BJ (cell line): ENCODE results near the gene SNX24. TPM values are rescaled to one million over a fixed set of nuclear protein-coding genes. Genes with fewer than 3 reads are reported as not detected.
A peak's percentile ranks its signal among the peaks of the same experiment; 100 is the strongest.

Source experiments
- CTCF ChIA-PET: fragments of 350-600 bp; formaldehyde crosslinking; extraction: SDS; loops from one replicate; lab custom pipeline; 2021; ENCODE audit warnings: antibody characterized with exemption, inconsistent platforms; lab: Yijun Ruan, JAX
- POLR2A ChIA-PET: fragments of 300-600 bp; sonication (Branson Sonifier 250); formaldehyde crosslinking; extraction: SDS; loops from one replicate; lab custom pipeline; 2021; ENCODE audit warnings: antibody characterized with exemption; lab: Charles Lee
- DNase-seq: peaks from one replicate; pipeline ENCODE4 v3.0.0-alpha.2; 2011; ENCODE audit warnings: low read depth
- H3K27me3 ChIP-seq: 2 replicates; pipeline ENCODE4 v1.6.0; 2011; ENCODE audit warnings: low read length; ENCODE audit not compliant: control insufficient read depth, insufficient read depth
- H3K36me3 ChIP-seq: 2 replicates; pipeline ENCODE4 v1.5.1; 2011; ENCODE audit warnings: low read length; ENCODE audit not compliant: control insufficient read depth, insufficient read depth
- H3K4me3 ChIP-seq: 2 replicates; pipeline ENCODE4 v1.5.1; 2011; ENCODE audit warnings: low read depth, mild to moderate bottlenecking, control low read depth, low read length
- CTCF ChIP-seq: IDR thresholded peaks from 2 replicates; pipeline ENCODE4 v1.5.1; 2011; ENCODE audit warnings: low read depth, mild to moderate bottlenecking, control low read depth, inconsistent platforms, low read length, moderate library complexity; ENCODE audit not compliant: insufficient read depth
- polyA minus RNA-seq: library from RNA; depleted of rRNA, polyadenylated mRNA; stranded (reverse); fragments of >200 nt; gene quantifications from 2 replicates; pipeline ENCODE4 v1.2.3, GENCODE V29; 2011; rRNA and poly(A)+ RNA removed
- polyA plus RNA-seq: library from polyadenylated mRNA; depleted of rRNA; stranded (reverse); fragments of >200 nt; gene quantifications from 2 replicates; pipeline ENCODE4 v1.2.3, GENCODE V29; 2011; rRNA removed

The SNX24 gene
- polyA plus RNA-seq (6.9 and 15.1 TPM in 2 replicates), polyA minus RNA-seq (3.2 TPM in 2 replicates)

- no peaks in the 10 kb centered on the region for H3K27me3 ChIP-seq
- no peak for DNase-seq
- H3K4me3 ChIP-seq, result peak within 1 kb of the TSS; percentile 78
- no peaks in the 10 kb centered on the region for H3K36me3 ChIP-seq
- CTCF ChIA-PET, result interaction anchor here (0.6 to 0.7 kb wide), 2 partner anchors 142 to 578 kb away, joined by 3 read pairs; partner anchors contain the start of gene CEP120
- no peak for TF ChIP-seq CTCF
- POLR2A ChIA-PET, result no interaction called here
These were observed at the start of gene SNX24 for GRCh38 chr5:122845229-122846050. Gene SNX24 (plus strand): TSS chr5:122845613. CDS start chr5:122845634, 21 bp downstream.

GRCh38 chr5:122805481-122805880 lies 39.9 kb upstream of the SNX24 start:
- no peak for TF ChIP-seq CTCF
- ChIA-PET CTCF (no interaction called here), POLR2A (no interaction called here)
- peaks cover 2% of the 10 kb centered on the region; the same call in 1 of the 2 replicates for H3K36me3 ChIP-seq
- no peak overlapping the region for H3K4me3 ChIP-seq
- no peak for DNase-seq
- H3K27me3 ChIP-seq, result no peaks in the 10 kb centered on the region

- no peaks in the 10 kb centered on the region for H3K36me3 ChIP-seq
- ChIA-PET CTCF (no interaction called here), POLR2A (no interaction called here)
- DNase-seq, result no peak
- no peak for TF ChIP-seq CTCF
- no peak overlapping the region for H3K4me3 ChIP-seq
- no peaks in the 10 kb centered on the region for H3K27me3 ChIP-seq
These were observed 35.0 kb upstream of the SNX24 start for GRCh38 chr5:122810405-122810804.

GRCh38 chr5:122815218-122815767 lies 30.1 kb upstream of the SNX24 start:
- no peaks in the 10 kb centered on the region for H3K36me3 ChIP-seq
- CTCF ChIA-PET, result no interaction called here
- TF ChIP-seq CTCF, result no peak
- no peaks in the 10 kb centered on the region for H3K27me3 ChIP-seq
- no peak for DNase-seq
- POLR2A ChIA-PET, result no interaction called here
- no peak overlapping the region for H3K4me3 ChIP-seq

- DNase-seq, result no peak
- Histone ChIP-seq H3K4me3 (no peak overlapping the region), H3K36me3 (no peaks in the 10 kb centered on the region), H3K27me3 (no peaks in the 10 kb centered on the region)
- no peak for TF ChIP-seq CTCF
- ChIA-PET CTCF (interaction anchor here (0.9 kb wide), 1 partner anchor 13 kb away, joined by 3 read pairs; no protein-coding TSS in a partner anchor), POLR2A (no interaction called here)
These were observed 28.7 kb upstream of the SNX24 start for GRCh38 chr5:122816756-122817155.
